Measurements from ENCODE around the gene MTSS2.
"Not testable (repeated sequence)": the region's sequence is repeated elsewhere in the genome, so short reads cannot be mapped to it uniquely, and the experiment has no call there.

The MTSS2 gene

GRCh38 chr16:70674221-70675014 is 11.4 kb downstream of the MTSS2 start:
- DNase-seq (ENCODE audit: low read depth in 2 of 2): no peak

DNA sequence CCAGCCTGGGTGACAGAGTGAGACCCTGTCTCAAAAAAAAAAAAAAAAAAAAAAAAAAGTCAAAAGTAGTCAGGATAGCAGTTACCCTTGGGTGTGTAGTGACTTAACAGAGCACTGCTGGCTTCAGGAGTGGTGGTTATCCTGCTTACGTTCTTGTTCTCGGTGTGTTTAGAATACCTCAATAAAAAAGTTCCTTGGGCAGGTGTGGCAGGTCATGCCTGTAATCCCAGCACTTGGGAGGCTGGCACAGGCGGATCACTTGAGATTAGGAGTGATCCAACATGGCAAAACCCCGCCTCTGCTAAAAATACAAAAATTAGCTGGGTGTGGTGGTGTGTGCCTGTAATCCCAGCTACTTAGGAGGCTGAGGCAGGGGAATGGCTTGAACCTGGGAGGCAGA is 14.9 kb downstream of the MTSS2 start:
- not testable (repeated sequence) for DNase-seq (ENCODE audit: low read depth in 2 of 2)

DNA sequence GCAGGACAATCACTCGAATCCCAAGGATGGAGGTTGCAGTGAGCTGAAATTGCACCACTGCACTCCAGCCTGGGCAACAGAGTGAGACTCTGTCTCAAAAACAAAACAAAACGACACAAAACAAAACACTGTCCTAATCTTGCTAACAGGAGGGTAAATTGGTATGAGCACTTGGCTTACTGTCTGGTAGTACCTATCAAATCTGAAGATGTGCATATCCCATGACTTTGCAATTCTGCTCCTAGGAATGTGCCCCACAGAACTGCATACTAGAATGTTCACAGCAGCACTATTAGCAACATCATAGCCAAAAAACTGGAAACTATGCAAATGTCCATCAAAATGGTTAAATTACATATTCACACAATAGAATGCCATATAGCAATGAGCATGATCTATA is 15.7 kb downstream of the MTSS2 start:
- no peak for DNase-seq (ENCODE audit: low read depth in 2 of 2)

GRCh38 chr16:70665806-70666735 is 19.8 kb downstream of the MTSS2 start:
- DNase-seq (ENCODE audit: low read depth in 2 of 2): no peak

- no peak for DNase-seq (ENCODE audit: low read depth in 2 of 2)
These were observed 20.6 kb downstream of the MTSS2 start for GRCh38 chr16:70665113-70665694.

DNA sequence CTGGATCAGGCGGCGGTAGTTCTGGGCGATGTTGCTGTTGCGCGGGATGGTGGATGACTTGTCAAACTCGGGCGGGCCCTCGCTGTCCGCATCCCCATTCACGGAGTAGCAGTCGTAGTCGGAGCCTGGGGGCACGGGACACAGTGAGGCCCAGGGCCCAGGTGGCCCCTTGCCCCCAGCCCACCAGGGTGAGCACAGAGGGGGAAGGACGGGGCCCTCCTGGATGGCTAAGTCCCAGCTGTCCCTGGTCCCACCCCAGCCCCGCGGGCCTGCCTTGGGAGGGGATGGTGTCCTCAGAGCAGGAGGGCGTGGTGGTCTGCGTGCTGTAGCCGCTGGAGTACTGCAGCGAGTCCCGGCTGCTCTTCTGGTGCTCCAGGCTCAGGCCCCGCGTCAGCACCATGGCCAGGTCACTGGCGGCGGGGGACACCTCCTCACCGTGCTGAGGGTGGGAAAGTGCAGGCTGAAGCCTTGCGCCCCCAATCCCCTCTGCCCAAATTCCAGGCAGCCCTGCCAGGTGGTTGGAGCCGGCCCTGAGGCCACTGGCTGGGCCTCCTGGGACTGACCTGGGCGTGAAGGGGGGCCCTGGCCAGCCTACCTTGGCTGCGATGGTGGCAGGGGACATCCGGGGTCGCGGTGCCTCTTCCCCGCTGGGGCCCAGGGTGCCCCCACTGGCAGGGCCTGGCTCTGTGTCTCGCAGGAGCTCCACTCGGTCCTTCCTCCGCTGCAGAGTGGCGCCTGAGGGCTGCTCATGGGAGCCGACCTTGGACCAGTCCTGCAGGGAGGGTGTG is 21.3 kb downstream of the MTSS2 start:
- DNase-seq (ENCODE audit: low read depth in 2 of 2): no peak

DNA sequence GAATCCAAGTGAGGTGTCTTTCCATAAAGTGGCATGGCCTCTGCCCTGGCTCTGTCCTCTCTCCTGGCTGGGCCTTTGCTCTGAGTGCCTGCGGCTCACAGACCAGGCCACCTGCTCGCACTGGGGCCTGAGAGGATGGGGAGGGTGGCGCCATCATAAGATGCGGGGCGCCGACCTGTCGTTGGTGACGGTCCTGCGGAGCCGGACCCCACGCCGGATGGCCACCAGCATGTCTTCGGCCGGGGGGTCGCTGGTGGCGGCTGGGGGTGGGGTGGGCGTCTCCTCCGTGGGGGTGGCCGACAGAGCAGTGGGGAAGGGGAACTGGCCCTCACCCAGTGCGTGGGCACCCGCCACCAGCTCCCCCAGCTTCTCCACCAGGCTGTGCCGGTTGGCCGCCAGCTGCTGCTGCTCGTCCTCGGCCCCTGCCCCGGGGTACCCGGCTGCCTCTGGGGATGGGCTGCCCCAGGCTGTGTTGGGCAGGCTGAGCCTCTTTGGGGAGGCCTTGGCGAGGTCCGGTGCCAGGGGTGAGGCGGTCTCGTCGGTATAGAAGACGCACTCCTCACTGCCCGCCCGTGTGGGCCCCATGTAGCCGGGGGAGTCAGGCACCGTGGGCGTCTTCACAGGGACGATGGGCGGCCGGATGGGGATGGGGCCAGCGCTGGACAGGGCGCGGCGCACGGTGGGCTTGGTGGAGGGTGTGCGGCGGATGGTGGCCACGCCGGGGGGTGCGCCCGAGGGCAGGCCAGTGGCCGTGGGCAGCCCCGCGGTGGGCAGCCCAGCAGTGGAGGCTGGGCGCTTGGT is 22.1 kb downstream of the MTSS2 start:
- no peak for DNase-seq (ENCODE audit: low read depth in 2 of 2)

- no peak for DNase-seq (ENCODE audit: low read depth in 2 of 2)
These were observed 22.8 kb downstream of the MTSS2 start for GRCh38 chr16:70662991-70663523.

GRCh38 chr16:70661918-70662641 is 23.8 kb downstream of the MTSS2 start:
- DNase-seq (ENCODE audit: low read depth in 2 of 2): no peak

GRCh38 chr16:70661534-70661917 is 24.3 kb downstream of the MTSS2 start:
- no peak for DNase-seq (ENCODE audit: low read depth in 2 of 2)

- DNase-seq (ENCODE audit: low read depth in 2 of 2): no peak
These were observed 25.0 kb downstream of the MTSS2 start for GRCh38 chr16:70660672-70661350.

DNA sequence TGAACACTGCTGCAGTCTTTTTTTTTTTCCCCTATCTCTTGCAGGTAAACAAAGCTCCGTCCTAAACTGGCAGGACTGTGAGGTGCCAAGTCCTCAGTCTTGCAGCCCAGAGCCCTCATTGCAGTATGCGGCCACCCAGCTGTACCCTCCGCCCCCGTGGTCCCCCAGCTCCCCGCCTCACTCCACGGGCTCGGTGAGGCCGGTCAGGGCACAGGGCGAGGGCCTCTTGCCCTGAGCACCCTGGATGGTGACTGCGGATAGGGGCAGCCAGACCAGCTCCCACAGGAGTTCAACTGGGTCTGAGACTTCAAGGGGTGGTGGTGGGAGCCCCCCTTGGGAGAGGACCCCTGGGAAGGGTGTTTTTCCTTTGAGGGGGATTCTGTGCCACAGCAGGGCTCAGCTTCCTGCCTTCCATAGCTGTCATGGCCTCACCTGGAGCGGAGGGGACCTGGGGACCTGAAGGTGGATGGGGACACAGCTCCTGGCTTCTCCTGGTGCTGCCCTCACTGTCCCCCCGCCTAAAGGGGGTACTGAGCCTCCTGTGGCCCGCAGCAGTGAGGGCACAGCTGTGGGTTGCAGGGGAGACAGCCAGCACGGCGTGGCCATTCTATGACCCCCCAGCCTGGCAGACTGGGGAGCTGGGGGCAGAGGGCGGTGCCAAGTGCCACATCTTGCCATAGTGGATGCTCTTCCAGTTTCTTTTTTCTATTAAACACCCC is 25.7 kb downstream of the MTSS2 start:
- no peak for DNase-seq (ENCODE audit: low read depth in 2 of 2)

- no peak for DNase-seq (ENCODE audit: low read depth in 2 of 2)
These were observed 26.3 kb downstream of the MTSS2 start for GRCh38 chr16:70659546-70659945.

DNA sequence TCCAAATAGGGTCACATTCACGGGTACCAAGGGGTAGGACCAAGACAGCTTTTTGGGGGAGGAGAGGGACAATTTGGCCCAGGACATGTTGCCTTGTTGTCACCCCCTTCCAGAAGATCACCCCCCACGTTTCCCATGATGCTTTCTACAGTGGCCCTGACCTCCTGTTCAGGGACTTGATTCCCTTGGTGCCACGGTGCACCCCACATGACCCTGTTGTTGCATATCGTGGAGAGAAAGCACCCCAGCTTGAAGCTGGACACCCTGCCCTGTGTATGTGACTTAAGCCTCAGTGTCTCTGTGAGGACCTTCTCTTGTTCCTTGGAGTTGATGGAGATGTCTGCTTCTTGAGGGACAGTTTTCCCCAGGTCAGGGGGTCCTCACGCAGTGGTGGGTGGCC is 26.9 kb downstream of the MTSS2 start:
- no peak for DNase-seq (ENCODE audit: low read depth in 2 of 2)

- DNase-seq (ENCODE audit: low read depth in 2 of 2): no peak
These were observed 27.9 kb downstream of the MTSS2 start for GRCh38 chr16:70657956-70658355.

- no peak for DNase-seq (ENCODE audit: low read depth in 2 of 2)
These were observed 29.1 kb downstream of the MTSS2 start for GRCh38 chr16:70656712-70657263.

DNA sequence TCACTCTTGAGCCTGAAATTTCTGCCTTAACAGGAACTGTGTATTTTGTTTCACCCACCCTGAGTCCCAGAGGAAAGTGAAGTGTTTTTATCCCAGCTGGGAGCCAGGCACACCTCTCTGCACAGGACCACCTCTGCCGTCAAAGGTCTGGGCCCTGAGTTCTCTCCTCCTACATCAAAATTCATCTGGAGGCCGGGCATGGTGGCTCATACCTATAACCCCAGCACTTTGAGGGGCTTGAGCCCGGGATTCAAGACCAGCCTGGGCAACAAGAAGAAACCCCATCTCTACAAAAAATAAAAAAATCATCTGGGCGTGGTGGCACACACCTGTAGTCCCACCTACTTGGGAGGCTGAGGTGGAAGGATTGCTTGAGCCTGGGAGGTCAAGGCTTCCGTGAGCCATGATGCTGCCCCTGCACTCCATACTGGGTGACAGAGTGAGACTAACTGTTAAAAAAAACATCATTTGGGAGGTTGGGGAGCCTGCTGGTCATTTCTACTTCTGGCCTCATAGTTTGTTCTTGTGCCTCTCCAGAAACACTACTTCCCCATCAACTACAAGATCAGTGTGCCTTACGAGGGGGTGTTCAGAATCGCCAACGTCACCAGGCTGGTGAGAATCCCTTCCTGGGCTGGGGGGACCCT is 29.7 kb downstream of the MTSS2 start:
- no peak for DNase-seq (ENCODE audit: low read depth in 2 of 2)

All from fibroblast of skin of left biceps (primary cell).